ELF-1 (cell line): ENCODE data around the gene SNCG.

Source experiments
- DNase-seq: peaks from one replicate; pipeline ENCODE4 v3.0.0-alpha.2; 2016; ENCODE audit warnings: low read depth, low spot score

SNCG gene

DNA sequence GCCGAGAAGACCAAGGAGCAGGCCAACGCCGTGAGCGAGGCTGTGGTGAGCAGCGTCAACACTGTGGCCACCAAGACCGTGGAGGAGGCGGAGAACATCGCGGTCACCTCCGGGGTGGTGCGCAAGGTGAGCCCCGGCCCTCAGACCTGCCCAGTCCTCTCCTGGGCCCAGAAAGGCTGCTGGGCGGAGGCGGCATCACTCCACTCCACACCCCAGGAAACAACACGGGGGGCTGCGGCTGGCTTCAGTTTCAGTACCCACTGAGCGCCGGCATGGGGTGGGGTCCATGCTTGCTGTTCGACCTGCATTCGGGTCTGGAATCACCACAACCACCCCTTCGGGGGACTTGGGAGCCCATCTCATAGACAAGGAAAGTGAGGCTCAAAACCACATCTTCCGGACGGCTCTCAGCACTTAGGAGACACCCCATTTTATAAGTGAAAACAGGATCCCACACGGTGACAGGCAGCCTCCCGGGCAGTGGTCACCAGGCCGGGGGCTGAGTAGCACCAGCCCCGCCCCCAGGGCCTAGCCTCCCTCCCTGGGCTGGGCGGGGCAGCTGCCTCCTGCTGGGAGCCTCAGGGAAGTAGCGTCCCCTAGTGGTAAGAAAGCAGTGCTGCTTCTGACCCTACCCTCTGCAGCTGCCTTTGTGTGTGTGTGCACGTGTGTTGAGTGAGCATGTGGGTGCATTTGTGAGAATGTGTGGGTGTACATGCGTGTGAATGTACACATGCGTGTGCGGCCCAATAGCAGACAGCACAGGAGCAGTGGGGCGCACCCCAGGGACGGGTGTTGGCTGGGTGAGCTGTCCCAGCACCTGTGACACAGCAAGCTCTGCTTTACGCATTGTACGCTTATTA lies 1.8 kb downstream of the SNCG start:
- DNase-seq, result peak; percentile 88

DNA sequence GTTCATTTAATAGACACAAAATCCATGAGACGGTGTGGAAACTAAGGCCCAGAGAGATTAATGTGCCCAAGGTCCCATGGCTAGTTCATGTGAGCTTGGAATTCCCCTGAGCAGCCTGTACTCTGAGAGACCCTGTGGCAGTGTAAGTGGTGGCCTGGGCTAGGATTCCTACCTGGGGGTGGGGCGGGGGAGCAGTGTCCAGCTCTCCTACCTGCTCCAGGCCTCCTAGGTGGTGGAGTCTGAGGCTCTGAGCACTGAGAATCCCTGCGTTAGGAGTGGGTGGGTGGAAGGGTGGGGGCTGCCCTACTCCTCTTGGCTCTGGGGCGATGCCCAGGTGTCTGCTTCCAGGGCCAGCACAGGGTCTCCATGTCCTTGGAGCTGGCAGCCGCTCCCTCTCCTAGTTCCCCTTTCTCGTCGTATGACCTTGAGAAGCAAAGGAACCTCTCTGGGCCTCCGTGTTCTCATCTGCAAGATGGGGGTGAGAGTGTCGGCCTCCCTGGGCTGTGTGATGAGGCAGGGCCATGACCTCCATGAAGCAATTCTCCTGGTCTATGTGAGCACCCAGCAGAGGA lies 2.5 kb downstream of the SNCG start:
- no peak for DNase-seq

DNA sequence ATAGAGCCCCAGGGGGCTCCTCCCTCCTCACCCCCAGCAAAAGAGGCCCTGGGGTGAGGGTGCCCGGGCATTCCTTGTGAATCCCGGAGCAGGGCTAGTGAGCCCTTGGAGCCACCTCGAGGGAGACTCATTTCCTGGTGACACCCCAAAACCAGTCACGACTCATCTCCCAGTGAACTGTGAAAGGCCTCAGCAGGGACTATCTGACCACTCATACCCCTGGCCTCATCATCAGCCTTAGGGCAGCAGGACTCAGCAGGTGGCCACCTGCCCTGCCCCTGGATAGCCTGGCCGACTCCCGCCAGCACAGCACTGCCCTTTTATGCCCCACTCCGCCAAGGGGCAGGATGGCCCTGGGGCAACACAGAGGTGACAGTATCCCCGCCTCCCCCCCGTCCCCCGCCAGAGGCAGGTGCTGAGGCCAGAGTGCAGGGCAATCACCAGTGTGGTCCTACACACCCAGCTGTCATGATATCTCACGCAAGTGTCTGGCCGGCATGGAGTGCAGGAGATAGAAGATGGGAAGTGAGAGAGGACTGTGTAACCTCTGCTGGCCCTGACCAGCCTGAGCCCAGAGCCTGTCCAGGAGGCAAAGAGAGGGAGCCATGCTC lies 3.2 kb downstream of the SNCG start:
- no peak for DNase-seq

DNA sequence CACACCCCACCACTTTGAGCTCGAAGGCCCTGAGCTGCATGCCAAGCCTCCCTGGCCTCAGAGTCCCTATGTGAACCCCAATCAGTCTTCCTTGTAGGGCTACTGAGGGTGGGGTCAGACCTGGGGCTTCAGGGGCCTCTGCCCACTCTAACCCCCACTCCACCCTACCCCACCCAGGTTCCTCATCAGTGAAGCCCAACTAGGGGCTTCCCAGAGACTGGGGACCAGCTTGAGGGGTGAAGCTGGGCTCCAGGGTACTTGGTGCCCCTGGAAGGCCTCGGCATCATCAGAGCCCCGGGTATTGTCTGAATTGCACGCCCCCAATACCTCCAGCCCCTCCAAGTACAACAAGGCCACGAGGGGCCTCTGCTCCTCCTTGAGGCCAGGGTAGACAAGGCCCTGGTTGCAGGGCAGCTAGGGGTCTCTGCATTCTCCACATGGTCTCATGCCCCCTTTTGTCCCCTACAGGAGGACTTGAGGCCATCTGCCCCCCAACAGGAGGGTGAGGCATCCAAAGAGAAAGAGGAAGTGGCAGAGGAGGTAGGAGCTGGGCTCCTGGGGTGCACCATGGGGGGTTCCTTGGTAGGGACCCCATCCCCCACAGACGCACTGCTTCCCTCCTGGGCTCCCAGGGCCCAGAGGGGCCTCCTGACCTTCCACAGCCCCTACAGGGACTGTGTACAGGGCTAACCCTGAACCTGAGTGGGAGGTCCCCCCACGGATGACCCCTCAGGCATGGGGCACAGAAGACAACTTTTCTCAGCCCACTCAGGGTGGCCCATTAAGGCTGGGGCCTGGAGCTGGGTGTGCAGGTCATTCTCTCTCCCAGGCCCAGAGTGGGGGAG lies 4.0 kb downstream of the SNCG start:
- DNase-seq, result no peak

DNA sequence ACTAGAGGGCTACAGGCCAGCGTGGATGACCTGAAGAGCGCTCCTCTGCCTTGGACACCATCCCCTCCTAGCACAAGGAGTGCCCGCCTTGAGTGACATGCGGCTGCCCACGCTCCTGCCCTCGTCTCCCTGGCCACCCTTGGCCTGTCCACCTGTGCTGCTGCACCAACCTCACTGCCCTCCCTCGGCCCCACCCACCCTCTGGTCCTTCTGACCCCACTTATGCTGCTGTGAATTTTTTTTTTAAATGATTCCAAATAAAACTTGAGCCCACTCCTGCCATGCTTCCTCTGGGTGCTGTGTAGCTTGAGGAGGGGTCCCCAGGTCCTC lies 4.5 kb downstream of the SNCG start:
- DNase-seq, result no peak

DNA sequence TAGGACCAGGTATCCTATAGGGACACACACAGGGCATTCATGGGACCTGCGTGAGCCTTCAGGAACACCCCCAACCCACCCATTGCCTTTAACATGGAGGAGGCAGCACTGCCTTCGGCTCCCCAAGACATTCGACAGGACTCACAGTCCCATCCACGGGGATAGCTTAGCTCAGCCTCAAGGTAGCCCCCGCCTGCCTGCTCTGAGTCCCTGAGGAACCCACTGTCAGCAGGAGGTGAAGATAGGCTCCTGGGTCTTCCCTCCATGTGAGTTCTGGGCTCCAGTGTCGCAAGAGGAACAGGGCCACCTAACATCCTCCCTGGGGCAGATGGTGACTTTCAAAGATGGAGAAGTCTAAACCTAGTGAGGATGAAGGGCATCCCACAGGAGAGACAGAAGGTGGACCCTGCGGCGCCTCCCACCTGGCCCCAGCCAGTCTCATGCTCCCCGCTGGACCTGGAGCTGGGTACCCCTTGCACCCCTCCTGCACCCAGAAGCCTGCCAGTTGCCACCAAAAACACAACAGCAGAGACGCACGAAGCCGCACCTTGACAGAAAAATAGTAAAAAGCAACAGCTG lies 5.0 kb downstream of the SNCG start:
- DNase-seq, result no peak

DNA sequence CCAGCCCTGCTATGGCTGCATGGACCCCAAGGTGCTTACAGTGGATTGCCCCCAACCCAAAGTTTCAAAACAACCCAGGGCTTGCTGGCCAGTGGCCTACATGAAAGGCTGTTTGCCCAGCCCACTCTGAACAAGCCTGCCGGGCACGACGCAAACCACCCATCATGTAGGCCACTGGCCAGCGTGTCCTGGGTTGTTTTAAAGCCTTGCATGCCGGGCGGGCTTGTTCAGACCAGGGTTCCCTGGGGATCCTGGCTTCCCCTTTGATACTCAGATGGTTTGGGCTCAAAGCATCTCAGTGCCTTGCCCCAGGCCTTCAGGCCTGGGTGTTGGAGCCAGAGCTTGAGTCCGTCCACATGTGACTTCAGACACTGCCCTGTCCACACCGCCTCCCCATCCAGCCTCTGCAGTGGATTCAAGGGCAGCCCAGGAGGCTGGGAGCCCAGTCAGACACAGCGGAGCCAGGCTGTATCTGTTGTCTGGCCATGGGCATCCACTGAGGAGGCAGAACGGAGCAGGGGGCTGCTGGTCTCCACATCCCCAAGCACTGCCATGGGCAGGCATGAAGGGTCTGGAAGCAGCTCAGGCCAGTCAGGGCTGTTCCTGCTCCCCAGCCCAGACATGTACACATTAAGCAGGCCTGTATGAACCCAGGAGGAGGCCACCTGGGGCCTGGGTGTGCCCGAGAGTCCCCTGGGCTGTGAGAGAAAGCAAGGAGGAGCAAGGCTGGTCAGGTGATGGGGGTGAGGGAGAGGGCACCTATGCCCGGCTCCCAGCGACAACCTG lies 5.9 kb downstream of the SNCG start:
- DNase-seq, result no peak

DNA sequence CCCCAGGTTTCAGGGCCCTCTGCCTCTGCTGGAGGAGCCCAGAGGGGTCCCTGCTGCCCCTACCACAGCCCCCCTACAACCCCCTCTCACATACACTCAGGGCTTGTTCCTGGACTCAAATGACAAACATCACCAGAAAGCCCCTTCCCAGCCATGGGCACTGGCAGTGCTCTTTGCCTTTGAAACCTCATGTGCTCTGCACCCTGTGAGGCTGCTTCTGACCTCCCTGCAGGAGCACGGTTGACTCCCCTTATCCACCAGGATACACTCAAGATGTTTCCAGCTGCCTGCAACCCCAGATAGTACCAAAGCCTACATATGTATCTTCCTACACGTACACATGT lies 6.4 kb downstream of the SNCG start:
- no peak for DNase-seq

DNA sequence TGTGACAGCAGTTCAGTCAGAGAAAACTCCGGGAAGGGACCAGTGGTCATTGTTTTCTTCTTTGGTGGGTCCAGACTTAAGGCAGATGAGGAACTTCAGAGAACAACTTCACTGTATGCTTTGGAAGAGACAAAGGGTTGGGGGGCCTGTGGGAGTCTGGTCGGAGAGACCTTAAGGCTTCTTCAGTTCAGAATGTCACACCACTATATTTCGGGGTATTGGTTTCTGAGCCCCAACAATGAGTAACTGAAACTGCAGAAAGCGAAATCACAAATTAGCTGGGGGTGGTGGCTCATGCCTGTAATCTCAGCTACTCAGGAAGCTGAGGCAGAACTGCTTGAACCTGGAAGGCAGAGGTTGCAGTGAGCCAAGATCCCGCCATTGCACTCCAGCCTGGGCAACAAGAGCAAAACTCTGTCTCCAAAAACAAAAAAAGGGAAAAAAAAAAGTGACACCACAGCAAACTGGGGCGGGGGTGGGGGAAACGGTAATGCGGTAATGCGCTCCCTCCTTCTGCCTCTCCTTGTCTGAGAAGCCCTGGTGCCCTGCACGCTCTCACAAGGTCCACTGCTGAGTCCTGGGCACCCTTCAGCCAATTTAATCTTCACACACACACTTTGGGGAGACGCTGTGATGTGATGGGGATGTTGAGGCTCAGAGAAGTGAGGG lies 7.7 kb downstream of the SNCG start:
- no peak for DNase-seq

DNA sequence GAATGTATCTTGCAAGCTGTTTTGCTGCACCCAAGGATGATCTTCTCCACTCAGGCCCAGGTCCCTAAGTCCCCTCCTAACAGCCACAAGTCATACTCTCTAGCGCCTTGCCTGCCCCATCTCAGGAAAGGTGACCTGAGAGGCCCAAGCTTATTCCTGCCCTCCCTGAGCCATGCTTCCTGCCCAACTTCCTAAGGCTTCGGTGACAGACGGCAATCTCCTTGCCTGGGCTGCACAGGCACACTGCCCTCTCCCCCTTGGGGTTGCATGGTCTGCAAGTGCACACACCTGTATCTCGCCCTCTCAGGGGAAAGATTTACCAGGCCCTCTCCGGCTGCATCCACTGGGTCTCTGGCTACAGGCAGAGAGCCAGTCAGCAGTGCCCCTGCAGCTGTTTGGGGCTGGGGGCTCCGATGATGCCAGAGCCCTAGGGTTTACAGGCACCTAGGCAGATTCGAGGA lies 9.1 kb downstream of the SNCG start:
- no peak for DNase-seq

DNA sequence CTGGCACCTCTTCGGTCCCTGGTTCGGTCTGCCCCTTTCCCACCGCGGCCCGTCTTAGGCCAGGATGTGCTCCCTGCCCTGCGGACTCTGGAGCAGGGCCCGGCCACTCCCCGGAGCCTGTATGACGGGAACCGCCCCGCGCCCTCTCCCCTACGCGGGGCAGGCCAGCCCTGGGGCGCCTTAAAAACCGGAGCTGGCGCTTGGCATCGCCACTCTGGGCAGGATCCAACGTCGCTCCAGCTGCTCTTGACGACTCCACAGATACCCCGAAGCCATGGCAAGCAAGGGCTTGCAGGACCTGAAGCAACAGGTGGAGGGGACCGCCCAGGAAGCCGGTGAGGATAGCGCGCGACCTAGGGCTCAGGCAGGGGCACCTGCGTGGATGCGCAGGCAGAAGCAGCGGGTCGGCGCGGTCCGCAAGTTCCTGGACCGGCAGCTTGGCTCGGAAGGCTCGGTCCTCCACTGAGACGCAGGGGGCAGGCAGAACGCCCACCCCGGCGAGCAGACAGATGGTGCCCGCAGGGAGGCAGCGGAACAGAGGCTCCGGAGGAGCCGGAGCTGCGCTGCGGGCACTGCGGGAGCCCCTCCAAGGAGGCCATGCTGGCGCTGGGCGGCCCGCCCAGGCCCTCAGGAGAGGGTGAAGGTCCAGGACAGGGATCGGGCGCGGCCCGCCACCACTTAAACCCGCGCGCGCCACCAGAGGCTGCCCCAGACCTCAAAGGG lies 10.0 kb downstream of the SNCG start, which contains the start of gene ADIRF:
Gene ADIRF, plus strand, starts transcription at position 212 of the 723 bp plus-strand sequence. Its CDS starts 63 bp downstream, at position 275.
- peak; percentile 39 for DNase-seq

DNA sequence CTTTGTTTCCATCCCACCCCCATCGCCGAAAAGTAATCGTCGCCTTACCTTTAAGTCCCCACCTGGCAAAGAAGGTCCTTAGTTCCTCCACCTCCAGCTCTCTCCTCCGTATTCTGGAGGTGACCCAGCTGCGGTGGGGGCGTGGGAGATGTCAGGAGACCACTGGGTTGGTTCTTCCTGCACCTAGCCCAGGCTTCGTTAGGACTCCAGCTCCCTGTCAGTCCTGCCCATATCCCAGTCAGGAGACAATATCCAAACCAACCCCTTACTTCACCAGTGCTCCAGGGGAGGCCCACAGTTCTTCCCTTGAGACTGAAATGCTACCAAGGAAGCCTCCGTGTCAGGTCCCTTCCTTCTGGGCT lies 10.6 kb downstream of the SNCG start:
- DNase-seq, result no peak

DNA sequence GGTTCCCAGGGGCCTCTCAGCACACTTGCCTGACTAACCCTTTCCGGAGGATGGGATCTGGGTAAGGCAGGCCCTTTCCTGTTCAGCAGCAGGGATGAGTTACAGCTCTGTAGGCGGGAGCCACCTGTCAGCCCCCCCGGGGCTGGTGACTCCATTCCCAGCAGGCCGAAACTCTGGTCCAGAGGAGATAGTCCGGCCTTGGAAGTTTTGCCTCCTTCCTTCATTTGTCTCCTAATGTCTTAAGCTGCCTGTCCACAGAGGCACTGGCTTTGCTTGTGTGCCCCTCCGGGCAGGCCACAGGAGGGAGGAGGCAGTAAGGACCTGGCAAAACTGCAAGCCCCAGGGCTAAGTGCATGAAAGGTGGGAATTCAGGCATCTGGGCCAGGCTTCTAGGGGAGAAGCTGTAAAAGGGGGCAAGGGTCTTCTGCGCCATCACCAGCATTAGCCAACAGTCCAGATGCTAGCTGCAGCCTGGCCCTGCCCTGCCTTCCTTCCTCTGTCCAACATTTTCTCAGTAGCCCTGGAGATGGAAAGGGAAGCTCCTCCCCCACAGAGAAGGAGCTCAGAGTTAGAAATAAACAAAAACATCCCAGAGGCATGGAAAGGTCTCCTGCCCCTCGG lies 11.1 kb downstream of the SNCG start:
- DNase-seq, result peak; percentile 64

DNA sequence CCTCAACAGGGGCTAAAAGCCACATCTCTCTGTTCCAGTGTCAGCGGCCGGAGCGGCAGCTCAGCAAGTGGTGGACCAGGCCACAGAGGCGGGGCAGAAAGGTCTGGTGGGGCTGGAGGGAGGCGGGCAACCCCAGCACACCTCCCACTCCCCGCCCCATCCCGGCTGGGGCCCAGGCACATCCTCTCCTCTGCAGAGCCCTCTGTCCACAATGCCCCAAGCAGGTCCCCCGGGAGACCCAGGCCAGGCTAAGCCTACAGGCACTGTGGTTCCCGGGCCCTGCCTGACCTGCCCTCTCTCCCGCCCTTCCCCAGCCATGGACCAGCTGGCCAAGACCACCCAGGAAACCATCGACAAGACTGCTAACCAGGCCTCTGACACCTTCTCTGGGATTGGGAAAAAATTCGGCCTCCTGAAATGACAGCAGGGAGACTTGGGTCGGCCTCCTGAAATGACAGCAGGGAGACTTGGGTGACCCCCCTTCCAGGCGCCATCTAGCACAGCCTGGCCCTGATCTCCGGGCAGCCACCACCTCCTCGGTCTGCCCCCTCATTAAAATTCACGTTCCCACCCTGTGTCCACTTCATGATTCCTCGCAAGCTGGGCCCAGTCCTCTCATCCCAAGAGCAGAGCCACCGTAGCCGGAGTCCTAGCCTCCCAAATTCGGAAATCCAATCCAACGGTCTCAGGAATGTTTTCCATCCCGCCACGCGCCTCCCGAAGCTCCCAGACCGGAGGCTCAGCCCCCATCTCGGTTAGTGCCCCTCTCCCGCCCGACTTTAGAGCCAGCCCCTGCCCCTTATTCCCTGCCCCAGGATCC lies 12.0 kb downstream of the SNCG start:
- DNase-seq, result peak; percentile 79

DNA sequence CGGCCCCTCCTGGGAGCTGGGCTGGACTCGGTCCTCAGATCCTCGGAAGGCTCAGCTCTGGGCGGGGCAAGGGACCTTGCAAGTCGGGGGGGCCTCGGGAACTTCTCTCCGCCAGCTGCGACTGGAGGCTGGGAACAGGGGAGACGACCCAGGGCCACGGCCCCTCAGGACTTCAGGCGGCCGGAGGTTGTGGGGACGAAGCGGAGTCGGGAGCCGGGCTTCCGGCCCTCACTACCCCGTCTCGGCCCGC lies 12.5 kb downstream of the SNCG start:
- DNase-seq, result no peak

DNA sequence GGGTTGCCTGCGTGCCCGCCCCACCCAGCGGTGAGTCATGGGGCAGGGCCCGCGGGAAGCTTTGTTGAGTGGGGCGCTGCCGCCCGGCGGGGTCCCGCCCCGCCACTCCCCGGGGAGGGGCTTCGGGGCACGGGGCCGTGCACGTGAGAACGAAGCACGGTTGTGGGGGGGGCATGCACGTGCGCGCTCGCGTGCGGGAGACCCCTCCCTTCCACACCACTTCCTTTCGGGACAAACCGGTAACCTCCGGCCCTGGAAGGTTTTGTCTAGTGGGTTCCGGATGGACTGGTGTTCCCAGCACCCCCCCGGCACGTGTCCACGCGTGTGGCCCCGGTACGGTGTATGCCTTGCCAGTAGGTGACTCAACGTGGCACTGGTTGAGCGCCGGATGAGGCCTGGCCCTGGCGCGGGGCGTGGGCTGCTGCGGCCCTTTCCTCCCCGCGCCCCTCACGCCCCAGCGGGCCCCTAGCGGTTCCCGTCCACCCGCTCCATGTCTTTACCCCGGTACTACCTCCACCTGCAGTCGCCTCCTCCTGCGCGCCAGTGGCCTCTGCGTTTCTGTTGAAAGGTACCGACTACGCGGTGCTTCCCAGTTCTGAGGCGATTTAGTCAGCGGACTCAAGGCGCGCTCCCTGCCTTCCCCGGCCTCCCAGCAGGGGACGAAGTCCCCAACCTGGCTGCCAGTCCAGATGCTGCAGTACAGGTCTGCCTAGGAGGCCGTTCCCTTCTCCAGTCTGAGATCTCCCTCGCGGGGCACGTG lies 13.0 kb downstream of the SNCG start:
- DNase-seq, result peak; percentile 67

DNA sequence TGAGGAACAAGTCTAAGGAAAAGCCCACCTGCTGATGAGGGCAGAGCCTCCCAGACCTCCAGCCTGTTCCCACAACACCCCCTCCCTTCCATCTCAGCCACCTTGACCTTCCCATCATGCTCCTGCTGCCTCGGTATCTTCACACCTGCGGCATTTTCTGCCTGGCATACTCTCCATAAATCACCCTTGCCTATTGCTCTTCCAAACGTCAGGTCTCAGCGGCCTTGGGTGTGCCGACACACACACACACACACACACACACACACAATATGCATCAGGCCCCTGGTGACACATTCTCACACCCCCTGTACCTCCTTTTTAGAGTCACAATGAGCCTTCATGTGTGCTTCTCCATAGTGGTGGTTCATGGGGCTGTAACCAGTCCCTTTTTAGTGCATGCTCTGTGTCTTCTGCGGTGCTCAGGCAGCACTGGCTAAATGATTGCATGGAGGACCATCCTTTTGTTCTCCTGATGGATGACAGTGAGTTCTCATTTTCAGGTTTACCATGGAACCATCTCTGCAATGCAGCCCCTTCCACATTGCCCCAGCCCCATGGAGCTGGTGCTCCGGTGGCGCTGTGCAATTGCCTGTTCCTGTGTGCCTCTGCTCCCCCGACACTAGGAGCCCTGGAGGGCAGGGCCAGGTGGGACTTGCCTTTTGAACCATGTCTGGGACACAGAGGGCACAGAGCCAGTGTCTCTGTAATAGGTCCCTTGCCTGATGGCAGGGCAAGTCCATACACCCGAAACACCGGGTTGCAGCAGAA lies 14.4 kb downstream of the SNCG start:
- no peak for DNase-seq
